Suprapubic skin (tissue), 4 donors: ENCODE data around the gene LYPD6B. TPM values are rescaled to one million over a fixed set of nuclear protein-coding genes. Genes with fewer than 3 reads are reported as not detected.

Source experiments
- DNase-seq, 2 donors: peaks; one replicate each; pipeline ENCODE4 v3.0.0-alpha.2; 2019; ENCODE audit warnings: low spot score in 2 of 2
- H3K27ac ChIP-seq: fragments of 200-600 bp; sonication (generic); one replicate; pipeline ENCODE4 v1.5.1; 2019
- H3K27me3 ChIP-seq: fragments of 200-600 bp; sonication (generic); one replicate; pipeline ENCODE4 v1.5.1; 2019
- H3K36me3 ChIP-seq: fragments of 200-600 bp; sonication (generic); one replicate; pipeline ENCODE4 v1.5.1; 2019
- H3K4me1 ChIP-seq: fragments of 200-600 bp; sonication (generic); one replicate; pipeline ENCODE4 v1.5.1; 2019
- H3K4me3 ChIP-seq: fragments of 200-600 bp; sonication (generic); one replicate; pipeline ENCODE4 v1.5.1; 2019; ENCODE audit warnings: mild to moderate bottlenecking
- H3K9me3 ChIP-seq: fragments of 200-600 bp; sonication (generic); one replicate; pipeline ENCODE4 v1.5.1; 2019
- EP300 ChIP-seq: sonication (generic); formaldehyde crosslinking; IDR thresholded peaks from one replicate; pipeline ENCODE4 v1.6.1; 2017; ENCODE audit warnings: antibody characterized with exemption
- POLR2A ChIP-seq, 2 donors: fragments of 450-650 bp; IDR thresholded peaks; one replicate each; pipeline ENCODE4 v1.6.1; 2017; ENCODE audit warnings: antibody characterized with exemption in 2 of 2, mild to moderate bottlenecking in 2 of 2, moderate library complexity in 2 of 2
- POLR2AphosphoS5 ChIP-seq, 3 donors: sonication (generic); formaldehyde crosslinking; IDR thresholded peaks; one replicate each; pipeline ENCODE4 v1.6.1; 2017; ENCODE audit warnings: antibody characterized with exemption in 3 of 3
- WGBS: methylation state at CpG from one replicate; pipeline ENCODE4 v1.1.5; 2018; 5-methylcytosine and 5-hydroxymethylcytosine counted together
- total RNA-seq, 4 donors: library from RNA; depleted of rRNA; stranded (reverse); fragments of >200 nt; gene quantifications; one replicate each; pipeline ENCODE4 v1.1.0, GENCODE V29; 2016
- TF ChIP-seq, protein P1 (sequence below), 2 donors: fragments of 200-600 bp in 1 of 2; fragments of 450-650 bp in 1 of 2; sonication (generic) in 1 of 2; IDR thresholded peaks; one replicate each; pipeline ENCODE4 v1.5.1; 2016 to 2019; ENCODE audit warnings: antibody characterized with exemption in 2 of 2, mild to moderate bottlenecking in 1 of 2, moderate library complexity in 1 of 2

Gene LYPD6B
- total RNA-seq, 4 donors from 2014 or later: 83.7 to 129 (median 97.7) TPM

DNA sequence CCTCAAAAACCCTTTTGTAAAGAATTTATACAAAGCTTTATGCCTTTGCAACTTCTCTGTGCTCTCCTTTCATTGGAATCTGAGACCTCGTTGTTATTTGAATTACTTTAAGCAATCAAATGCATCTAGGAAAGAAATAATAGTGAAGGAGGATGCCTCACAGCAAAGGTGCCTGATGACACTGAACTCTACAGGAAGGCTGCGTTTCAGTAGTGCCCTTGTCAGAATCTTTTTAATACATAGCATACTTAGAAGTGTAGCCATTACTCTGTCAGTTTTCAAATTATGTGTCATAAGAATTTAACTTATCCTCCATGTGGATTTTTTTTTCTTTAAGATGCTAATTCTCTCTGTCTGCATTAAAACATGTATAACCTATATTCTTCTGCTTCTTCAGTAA is 9.6 kb upstream of the LYPD6B start:
- Histone ChIP-seq H3K4me1 (peaks cover 14% of the 10 kb centered on the region), H3K36me3 (no peaks in the 10 kb centered on the region), H3K4me3 (no peak overlapping the region), H3K27me3 (peaks cover 16% of the 10 kb centered on the region), H3K27ac (no peak overlapping the region), H3K9me3 (no peaks in the 10 kb centered on the region)
- TF ChIP-seq, protein P1, sequence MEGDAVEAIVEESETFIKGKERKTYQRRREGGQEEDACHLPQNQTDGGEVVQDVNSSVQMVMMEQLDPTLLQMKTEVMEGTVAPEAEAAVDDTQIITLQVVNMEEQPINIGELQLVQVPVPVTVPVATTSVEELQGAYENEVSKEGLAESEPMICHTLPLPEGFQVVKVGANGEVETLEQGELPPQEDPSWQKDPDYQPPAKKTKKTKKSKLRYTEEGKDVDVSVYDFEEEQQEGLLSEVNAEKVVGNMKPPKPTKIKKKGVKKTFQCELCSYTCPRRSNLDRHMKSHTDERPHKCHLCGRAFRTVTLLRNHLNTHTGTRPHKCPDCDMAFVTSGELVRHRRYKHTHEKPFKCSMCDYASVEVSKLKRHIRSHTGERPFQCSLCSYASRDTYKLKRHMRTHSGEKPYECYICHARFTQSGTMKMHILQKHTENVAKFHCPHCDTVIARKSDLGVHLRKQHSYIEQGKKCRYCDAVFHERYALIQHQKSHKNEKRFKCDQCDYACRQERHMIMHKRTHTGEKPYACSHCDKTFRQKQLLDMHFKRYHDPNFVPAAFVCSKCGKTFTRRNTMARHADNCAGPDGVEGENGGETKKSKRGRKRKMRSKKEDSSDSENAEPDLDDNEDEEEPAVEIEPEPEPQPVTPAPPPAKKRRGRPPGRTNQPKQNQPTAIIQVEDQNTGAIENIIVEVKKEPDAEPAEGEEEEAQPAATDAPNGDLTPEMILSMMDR (IDR thresholded peaks at IDR 0.05): no peak
- no peak for TF ChIP-seq POLR2A (IDR thresholded peaks at IDR 0.05)
- no peak for TF ChIP-seq EP300
- no peak for TF ChIP-seq POLR2AphosphoS5 (IDR thresholded peaks at IDR 0.05)
- WGBS: 74% methylated on average over 2 of the region's 2 CpGs
- DNase-seq: no peak

GRCh38 chr2:149029307-149029965 is 9.1 kb upstream of the LYPD6B start:
- TF ChIP-seq POLR2AphosphoS5 (IDR thresholded peaks at IDR 0.05): no peak
- no peak for TF ChIP-seq EP300
- TF ChIP-seq POLR2A (IDR thresholded peaks at IDR 0.05): no peak
- TF ChIP-seq, protein P1 (IDR thresholded peaks at IDR 0.05): no peak
- Histone ChIP-seq H3K27me3 (peaks cover 16% of the 10 kb centered on the region), H3K4me3 (no peak overlapping the region), H3K4me1 (peaks cover 14% of the 10 kb centered on the region), H3K36me3 (no peaks in the 10 kb centered on the region), H3K27ac (no peak overlapping the region), H3K9me3 (no peaks in the 10 kb centered on the region)
- DNase-seq: no peak
- WGBS: 45% methylated on average over 9 of the region's 11 CpGs

- TF ChIP-seq POLR2A (IDR thresholded peaks at IDR 0.05) (no peak), POLR2AphosphoS5 (IDR thresholded peaks at IDR 0.05) (no peak), EP300 (no peak)
- TF ChIP-seq, protein P1 (IDR thresholded peaks at IDR 0.05): no peak
- DNase-seq: no peak
- Histone ChIP-seq H3K27ac (no peak overlapping the region), H3K9me3 (no peaks in the 10 kb centered on the region), H3K4me3 (no peak overlapping the region), H3K4me1 (peaks cover 15% of the 10 kb centered on the region), H3K27me3 (peaks cover 18% of the 10 kb centered on the region), H3K36me3 (no peaks in the 10 kb centered on the region)
- WGBS: 89% methylated on average over 4 of the region's 4 CpGs
Measured at GRCh38 chr2:149031396-149031795, 7.1 kb upstream of the LYPD6B start.

GRCh38 chr2:149033716-149034115 is 4.8 kb upstream of the LYPD6B start:
- DNase-seq: no peak
- 85% methylated on average over 8 of the region's 8 CpGs for WGBS
- TF ChIP-seq POLR2A (IDR thresholded peaks at IDR 0.05): no peak
- TF ChIP-seq POLR2AphosphoS5 (IDR thresholded peaks at IDR 0.05): no peak
- TF ChIP-seq EP300: no peak
- TF ChIP-seq, protein P1 (IDR thresholded peaks at IDR 0.05): no peak

DNA sequence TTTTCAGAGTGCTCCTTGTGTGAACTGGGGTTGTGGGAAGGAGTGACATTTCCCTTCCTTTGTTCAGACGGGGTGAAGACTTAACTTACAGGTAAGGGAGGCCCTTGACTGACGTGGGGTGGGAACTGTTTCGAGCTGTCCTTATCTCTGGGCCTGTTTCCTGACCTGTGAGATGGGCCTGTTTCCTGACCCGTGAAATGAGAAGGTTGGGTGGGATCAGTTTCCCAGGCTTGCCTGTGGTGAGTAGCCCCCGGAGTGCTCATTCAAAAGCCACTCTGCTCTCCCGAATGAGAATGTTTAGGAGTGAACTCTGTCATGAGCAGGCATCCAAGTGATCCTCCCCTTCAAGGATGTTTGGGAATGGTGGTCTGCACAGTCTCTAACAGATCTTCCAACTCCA is 4.1 kb upstream of the LYPD6B start:
- Histone ChIP-seq H3K27me3 (peaks cover 40% of the 10 kb centered on the region), H3K4me3 (no peak overlapping the region), H3K36me3 (no peaks in the 10 kb centered on the region), H3K4me1 (peaks cover 26% of the 10 kb centered on the region), H3K27ac (no peak overlapping the region), H3K9me3 (no peaks in the 10 kb centered on the region)
- 80% methylated on average over 6 of the region's 6 CpGs for WGBS
- TF ChIP-seq, protein P1 (IDR thresholded peaks at IDR 0.05): no peak
- TF ChIP-seq POLR2A (IDR thresholded peaks at IDR 0.05): no peak
- TF ChIP-seq EP300: no peak
- TF ChIP-seq POLR2AphosphoS5 (IDR thresholded peaks at IDR 0.05): no peak
- DNase-seq: no peak

More at GRCh38 chr2:149033716-149034115, 4.8 kb upstream of the LYPD6B start:
- Histone ChIP-seq H3K36me3 (no peaks in the 10 kb centered on the region), H3K4me3 (no peak overlapping the region), H3K27ac (no peak overlapping the region), H3K27me3 (peaks cover 37% of the 10 kb centered on the region), H3K4me1 (peaks cover 30% of the 10 kb centered on the region), H3K9me3 (no peaks in the 10 kb centered on the region)
